Retinal pigment epithelial cell (primary cell): ENCODE measurements around the gene RNU2-63P.
"Not testable (repeated sequence)": the region's sequence is repeated elsewhere in the genome, so short reads cannot be mapped to it uniquely, and the experiment has no call there.

Source experiments
- DNase-seq: peaks from one replicate; pipeline ENCODE4 v3.0.0-alpha.2; 2010; ENCODE audit warnings: low read depth
- H3K4me3 ChIP-seq: 2 replicates; pipeline ENCODE4 v1.5.1; 2011; ENCODE audit warnings: mild to moderate bottlenecking, low read length, control low read depth, moderate library complexity
- TF ChIP-seq, protein P1 (sequence below): conservative IDR thresholded peaks from 2 replicates; pipeline ENCODE4 v1.5.1; 2011; ENCODE audit warnings: low read depth, low read length, control low read depth, inconsistent platforms

Gene RNU2-63P

DNA sequence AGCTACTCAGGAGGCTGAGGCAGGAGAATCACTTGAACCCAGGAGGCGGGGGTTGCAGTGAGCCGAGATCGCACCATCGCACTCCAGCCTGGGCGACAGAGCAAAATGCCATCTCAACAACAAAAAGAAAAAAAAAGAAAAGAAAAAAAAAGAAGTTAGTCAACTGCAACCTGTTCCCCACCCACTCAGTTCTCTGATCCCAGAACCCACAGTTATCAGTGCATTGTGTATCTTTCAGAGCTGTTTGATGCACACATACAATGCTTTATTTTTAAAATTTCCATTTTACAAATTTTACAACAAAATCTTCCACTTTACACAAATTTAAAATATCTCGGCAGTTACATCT lies 14.0 kb downstream of the RNU2-63P start:
- no peak for DNase-seq
- H3K4me3 ChIP-seq = no peak overlapping the region
- TF ChIP-seq, protein P1, sequence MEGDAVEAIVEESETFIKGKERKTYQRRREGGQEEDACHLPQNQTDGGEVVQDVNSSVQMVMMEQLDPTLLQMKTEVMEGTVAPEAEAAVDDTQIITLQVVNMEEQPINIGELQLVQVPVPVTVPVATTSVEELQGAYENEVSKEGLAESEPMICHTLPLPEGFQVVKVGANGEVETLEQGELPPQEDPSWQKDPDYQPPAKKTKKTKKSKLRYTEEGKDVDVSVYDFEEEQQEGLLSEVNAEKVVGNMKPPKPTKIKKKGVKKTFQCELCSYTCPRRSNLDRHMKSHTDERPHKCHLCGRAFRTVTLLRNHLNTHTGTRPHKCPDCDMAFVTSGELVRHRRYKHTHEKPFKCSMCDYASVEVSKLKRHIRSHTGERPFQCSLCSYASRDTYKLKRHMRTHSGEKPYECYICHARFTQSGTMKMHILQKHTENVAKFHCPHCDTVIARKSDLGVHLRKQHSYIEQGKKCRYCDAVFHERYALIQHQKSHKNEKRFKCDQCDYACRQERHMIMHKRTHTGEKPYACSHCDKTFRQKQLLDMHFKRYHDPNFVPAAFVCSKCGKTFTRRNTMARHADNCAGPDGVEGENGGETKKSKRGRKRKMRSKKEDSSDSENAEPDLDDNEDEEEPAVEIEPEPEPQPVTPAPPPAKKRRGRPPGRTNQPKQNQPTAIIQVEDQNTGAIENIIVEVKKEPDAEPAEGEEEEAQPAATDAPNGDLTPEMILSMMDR = no peak

DNA sequence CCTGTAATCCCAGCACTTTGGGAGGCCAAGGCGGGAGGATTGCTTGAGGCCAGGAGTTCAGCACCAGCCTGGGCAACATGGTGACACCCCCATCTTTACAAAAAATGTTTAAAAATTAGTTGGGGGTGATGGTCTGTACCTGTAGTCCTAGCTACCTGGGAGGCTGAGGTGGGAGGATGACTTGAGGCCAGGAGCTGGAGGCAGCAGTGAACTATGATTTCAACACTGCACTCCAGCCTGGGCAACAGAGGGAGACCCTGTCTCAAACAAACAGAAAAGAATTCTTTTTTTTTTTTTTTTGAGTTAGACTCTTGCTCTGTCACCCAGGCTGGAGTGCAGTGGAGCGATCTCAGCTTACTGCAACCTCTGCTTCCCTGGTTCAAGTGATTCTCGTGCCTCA lies 15.9 kb downstream of the RNU2-63P start:
- not testable (repeated sequence) for H3K4me3 ChIP-seq, DNase-seq

DNA sequence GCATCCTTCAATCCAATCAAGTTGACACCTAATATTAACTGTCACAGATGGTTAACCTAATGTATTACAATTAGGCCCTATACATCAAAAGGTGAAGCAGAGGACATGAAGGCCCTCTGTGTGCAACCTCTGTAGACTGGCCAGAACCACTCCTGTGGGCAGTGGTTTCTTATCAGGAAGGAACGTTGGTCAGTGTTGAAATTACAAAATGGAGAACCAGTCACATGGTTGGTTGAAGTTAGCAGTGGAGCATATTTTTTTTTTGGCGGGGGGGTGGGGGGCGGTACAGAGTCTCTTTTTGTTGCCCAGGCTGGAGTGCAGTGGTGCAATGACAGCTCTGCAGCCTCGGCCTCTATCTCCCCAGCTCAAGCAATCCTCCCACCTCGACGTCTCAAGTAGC lies 19.8 kb downstream of the RNU2-63P start:
- no peak overlapping the region for H3K4me3 ChIP-seq
- TF ChIP-seq, protein P1 = no peak
- DNase-seq = no peak

DNA sequence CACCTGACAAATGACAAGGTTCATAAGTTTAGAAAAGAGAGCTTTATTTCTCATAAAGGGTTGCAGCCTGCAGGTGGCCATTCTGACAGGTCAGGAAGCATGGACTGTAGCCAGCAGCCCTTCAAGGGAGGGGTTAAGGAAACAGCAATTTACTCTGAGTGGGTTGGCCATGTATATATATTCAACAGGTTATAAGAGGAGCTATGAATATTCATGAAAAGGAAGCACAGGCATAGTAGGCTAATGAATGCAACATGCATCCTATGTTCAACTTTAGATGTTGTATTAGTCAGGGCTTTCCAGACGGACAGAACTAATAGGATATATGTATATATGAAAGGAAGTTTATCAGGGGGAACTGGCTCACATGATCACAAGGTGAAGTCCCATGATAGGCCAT lies 20.6 kb downstream of the RNU2-63P start:
- DNase-seq = no peak
- TF ChIP-seq, protein P1 = no peak
- H3K4me3 ChIP-seq = no peak overlapping the region

DNA sequence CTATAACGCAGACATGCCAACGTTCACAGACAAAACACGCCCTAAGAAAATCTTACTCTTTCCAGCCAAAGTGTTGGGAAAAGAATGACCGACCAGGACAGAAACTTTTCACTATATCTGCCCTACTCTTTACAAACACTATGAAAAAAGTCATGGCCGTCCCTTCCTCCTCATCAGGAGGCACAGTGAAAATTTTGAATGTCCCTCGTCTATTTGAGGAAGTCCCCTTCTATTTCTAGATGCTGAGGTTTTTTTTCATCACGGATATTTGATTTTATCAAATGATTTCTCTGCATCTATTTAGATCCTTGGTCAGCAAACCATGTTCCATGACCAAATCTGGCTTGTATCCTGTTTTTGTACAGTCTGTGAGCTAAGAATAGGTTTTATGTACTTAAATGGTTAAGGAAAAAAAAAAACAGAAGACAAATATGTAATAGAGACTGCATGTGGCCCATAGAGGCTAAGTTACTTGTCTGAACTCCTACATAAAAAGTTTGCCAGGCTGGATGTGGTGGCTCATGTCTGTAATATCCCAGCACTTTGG lies 22.0 kb downstream of the RNU2-63P start:
- H3K4me3 ChIP-seq, DNase-seq: not testable (repeated sequence)

DNA sequence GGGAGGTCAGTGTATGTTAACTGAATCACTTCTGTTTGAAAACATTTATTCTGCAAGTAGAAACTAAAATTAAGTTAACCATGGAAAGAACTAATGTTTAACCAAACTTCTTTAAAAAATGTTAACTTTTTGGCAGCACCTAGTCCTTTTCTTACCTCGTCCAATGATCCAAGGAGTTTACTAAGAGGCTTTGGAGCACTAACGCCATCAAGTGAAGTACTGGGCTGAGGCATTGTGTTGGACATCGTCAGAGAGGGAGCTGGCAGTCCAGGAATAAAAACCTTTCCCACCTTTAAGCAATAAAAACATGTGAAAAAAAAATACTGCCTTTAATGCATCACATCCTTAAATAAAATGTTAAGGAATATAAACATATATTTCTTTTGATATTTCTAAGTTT lies 23.8 kb downstream of the RNU2-63P start:
- DNase-seq = not testable (repeated sequence)

DNA sequence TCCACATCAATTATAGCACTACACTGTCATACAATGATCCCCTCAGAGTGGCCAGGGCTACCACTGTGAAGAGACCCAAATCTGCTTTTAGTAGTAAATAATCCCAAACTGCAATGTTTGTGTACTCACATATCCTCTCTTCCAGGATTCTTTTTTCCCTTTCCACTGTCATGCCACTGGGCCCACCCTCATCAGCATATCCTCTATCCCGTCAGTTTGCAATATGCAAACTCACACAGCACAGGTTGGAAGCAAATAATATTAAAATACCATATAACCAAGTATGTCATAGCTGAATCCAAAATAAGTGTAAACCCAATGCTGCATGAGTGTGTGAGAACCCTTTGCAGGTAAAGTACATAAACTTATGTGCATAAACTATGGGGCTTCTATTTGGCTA lies 28.9 kb downstream of the RNU2-63P start:
- not testable (repeated sequence) for DNase-seq, H3K4me3 ChIP-seq

More for the DNA sequence above, 23.8 kb downstream of the RNU2-63P start:
- not testable (repeated sequence) for H3K4me3 ChIP-seq

DNA sequence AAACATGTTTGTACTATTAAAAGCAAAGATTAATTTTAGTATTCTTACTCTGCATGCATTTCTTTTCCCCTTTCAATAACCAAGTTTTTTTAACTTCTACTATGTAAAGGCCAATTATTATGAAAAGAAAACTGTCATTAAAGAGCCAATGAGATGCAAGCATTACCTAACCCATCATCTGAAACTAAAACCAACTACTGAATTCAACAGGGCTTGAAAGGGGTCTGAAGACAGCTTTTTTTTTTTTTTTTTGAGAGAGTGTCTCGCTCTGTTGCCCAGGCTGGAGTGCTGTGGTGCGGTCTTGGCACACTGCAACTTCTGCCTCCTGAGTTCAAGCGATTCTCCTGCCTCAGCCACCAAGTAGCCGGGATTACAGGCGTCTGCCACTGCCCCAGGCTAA lies 30.4 kb downstream of the RNU2-63P start:
- not testable (repeated sequence) for H3K4me3 ChIP-seq, DNase-seq

DNA sequence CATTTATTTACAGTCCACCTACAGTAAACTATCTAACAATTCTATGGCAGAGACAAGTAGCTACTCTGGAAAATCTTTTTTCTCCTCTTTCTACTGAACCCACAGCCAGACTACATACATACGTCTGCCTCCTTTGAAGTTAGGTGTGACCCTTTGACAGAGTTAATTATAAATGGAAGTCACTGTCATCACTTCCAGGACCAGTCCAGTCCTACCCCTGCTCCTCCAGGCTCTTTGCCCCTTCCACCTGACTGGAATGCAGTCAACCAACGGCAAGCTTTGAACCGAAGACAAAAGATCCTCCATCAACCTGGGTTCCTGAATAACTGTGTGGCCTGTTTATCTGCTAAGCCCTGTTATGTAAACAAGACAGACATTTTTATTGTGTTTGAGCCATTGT lies 35.2 kb downstream of the RNU2-63P start:
- not testable (repeated sequence) for H3K4me3 ChIP-seq, DNase-seq

DNA sequence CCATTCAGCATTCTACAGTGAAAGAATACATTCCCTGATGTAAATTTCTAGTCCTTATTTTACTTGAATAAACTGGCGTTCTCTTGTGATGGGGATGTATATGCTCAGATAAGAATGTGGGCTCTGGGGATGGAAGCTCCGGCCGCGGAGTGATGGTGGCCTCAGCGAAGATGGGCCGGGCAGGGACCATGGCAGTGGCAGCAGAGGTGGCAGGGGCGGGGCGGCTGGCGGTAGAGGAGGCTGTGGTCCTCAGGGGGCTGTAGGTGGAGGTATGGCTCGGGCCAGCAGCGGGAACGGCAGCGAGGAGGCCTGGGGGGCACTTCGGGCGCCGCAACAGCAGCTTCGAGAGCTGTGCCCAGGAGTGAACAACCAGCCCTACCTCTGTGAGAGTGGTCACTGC lies 44.0 kb downstream of the RNU2-63P start:
- not testable (repeated sequence) for DNase-seq, H3K4me3 ChIP-seq
